Panc1 (cell line): ENCODE measurements around the gene ARFGAP1.

Source experiments
- POLR2AphosphoS5 ChIP-seq: IDR thresholded peaks from 2 replicates; pipeline ENCODE4 v1.6.1; 2012; ENCODE audit warnings: mild to moderate bottlenecking, low read depth, low read length, moderate library complexity
- TF ChIP-seq, protein P1 (sequence below): fragments of 450-650 bp; IDR thresholded peaks from 2 replicates; pipeline ENCODE4 v1.5.1; 2017; ENCODE audit warnings: mild to moderate bottlenecking

DNA sequence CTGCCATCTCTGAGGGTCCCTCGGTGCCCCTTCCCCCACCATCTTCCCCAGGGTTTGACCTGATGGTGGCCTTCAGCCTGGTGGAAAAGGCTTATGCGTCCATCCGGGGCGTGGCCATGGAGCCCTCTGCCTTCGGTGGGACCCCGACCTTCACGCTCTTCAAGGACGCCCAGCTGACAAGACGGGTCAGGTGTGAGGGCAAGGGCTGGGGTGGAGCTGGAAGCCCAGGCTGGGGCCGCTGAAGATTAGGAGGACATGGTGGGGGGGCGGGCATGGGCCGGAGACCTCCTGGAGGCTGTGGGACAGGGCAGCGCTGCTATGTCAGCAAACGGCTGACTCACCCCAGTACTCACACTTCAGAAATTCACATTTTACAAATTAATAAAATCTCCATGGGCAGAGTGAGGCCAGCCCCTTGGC is 43.9 kb downstream of the ARFGAP1 start:
- TF ChIP-seq, protein P1, sequence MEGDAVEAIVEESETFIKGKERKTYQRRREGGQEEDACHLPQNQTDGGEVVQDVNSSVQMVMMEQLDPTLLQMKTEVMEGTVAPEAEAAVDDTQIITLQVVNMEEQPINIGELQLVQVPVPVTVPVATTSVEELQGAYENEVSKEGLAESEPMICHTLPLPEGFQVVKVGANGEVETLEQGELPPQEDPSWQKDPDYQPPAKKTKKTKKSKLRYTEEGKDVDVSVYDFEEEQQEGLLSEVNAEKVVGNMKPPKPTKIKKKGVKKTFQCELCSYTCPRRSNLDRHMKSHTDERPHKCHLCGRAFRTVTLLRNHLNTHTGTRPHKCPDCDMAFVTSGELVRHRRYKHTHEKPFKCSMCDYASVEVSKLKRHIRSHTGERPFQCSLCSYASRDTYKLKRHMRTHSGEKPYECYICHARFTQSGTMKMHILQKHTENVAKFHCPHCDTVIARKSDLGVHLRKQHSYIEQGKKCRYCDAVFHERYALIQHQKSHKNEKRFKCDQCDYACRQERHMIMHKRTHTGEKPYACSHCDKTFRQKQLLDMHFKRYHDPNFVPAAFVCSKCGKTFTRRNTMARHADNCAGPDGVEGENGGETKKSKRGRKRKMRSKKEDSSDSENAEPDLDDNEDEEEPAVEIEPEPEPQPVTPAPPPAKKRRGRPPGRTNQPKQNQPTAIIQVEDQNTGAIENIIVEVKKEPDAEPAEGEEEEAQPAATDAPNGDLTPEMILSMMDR: no peak
- no peak for TF ChIP-seq POLR2AphosphoS5
